DLD1 (cell line): ENCODE results near the gene ITGA1.
"Not testable (repeated sequence)": the region's sequence is repeated elsewhere in the genome, so short reads cannot be mapped to it uniquely, and the experiment has no call there.

Source experiments
- in situ Hi-C: cut with HindIII; loops from 2 replicates; pipeline ENCODE4 v1.10.0; 2017; ENCODE audit warnings: low sequenced_read_pairs

The ITGA1 gene

DNA sequence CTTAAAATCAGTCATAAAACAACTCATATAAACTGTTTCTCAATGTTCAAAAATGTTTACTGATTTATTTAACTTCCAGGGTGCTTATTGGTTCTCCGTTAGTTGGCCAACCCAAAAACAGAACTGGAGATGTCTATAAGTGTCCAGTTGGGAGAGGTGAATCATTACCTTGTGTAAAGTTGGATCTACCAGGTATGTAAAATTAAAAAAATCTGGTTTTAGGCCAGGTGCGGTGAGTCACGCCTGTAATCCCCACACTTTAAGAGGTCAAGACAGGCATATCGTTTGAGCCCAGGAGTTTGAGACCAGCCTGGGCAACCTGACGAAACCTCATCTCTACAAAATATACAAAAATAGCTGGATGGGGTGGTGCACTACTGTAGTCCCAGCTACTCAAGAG is 73.7 kb downstream of the ITGA1 start:
- in situ Hi-C loops: no loop called here

DNA sequence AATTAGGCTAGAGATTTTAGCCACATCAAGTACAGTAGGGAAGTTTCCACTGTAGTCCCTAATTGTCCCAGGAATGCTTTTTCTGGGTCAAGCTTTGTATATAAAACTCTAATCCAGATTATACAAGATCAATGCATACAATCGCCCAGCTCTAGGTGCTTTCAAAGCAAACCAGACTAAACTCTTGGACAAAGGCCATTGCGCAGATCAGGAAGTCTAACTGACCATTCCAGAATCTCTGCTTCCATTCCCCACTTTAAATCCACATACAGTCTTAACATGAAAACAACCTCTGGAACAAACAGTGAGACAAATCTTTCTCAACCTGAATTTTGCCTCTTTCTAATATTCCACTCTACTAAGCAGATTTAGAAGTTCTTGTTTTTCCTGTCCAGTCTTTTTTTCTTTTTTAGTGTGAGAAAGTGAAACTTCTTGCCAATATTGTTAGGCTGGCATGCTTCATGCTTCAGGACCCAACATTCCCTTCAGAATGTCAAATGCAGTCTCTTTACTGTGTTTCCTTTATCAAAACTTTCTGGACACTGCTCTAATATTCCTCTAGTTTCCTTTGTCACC is 76.1 kb downstream of the ITGA1 start:
- in situ Hi-C loops: no loop called here

DNA sequence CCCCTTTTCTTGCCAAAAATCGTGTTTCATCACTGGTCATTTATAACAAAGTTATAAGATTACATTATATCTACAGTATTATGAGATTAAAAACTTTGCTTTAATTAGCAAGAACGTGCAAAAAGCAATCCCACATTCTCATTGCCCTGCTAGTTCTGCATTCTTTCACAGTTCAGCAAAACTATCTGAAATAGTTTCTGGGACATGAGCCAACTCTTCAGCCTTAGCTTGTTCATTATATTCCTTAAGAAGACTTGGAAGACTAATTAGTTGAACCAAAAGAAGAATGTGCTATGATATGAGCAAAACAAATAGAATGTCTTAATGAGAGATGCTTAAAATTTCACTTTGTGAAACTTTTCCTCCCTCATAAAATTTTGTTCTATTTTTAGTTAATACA is 76.7 kb downstream of the ITGA1 start:
- in situ Hi-C loops: no loop called here

DNA sequence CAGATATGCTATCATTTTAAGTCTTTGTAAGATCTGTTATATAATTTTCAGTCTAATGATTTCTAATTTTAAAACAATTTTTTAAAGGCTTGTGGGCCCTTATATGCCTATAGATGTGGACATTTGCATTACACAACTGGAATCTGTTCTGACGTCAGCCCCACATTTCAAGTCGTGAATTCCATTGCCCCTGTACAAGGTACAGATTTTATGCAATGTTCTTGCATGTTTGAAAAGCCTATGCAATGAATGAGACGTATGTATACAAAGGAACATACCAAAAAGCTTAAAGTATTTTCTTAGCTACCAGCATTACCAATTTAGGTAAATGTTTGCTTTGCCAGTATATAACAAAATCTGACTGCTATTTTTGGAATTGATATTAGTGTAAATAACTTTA is 77.2 kb downstream of the ITGA1 start:
- in situ Hi-C loops: no loop called here

DNA sequence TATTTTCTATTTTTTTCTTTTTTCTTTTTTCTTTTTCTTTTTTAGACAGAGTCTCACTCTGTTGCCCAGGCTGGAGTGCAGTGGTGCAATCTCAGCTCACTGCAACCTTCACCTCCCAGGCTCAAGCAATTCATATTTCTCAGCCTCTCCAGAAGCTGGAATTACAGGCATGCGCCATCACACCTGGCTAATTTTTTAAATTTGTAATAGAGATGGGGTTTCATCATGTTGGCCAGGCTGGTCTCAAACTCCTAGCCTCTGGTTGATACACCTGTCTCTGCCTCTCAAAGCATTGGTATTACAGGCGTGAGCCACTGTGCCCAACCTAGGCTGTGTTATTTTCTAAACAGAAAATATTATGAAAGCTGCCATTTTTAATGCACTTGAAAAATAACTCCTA is 78.3 kb downstream of the ITGA1 start:
- in situ Hi-C loops: not testable (repeated sequence)

DNA sequence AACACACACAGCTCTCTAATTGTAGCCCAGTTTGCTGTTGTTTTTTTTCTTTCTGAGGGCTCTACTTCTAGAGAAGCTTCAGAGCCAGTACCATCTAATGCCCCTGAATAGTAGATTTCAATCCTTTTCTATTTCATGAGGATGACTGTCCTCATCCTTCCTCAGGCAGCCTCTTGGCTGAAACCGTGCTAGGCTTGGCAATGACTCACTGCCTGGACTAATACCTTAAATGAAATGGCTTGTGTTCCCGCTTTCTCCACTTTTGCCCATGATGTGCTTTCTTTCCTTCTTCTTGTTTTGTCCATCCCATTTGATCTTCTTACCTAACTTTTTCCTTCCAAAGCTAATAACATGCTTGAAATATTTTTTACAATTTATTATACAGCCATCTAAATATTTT is 80.1 kb downstream of the ITGA1 start:
- in situ Hi-C loops: no loop called here

DNA sequence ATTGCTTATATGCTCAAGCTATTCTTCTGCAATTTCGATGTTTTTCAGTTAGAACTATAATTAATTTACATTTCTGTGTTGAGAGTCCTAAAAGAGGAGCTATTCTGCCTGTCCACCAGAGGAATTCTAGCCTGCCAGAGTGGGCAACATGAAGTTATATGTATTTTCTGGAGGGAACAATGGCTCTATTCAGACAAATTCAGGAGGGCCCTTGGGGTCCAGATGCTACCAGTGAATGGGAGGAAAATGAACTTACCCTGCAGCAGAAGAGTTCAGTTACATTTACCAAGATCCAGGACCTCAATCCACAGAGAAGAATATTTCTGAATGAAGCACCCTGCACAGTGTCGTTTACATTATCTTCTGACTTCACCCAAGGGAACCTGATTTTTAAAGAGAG is 80.7 kb downstream of the ITGA1 start:
- in situ Hi-C loops: no loop called here

DNA sequence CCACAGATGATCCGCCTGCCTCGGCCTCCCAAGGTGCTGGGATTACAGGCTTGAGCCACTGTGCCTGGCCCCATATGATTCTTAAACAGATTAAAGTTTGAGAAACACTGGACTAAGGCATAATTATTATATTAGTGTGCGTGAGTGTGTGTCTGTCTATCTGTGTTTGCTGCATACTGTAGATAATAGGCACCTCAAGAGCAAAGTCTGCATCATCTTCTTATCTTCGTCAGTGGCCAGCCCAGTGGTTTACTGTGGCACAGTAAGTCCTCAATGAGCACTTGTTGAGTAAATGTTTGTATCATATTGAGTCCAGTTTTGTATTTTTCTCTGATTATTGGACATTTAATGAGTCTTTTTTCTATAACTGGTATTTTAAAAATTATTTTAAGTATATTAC is 81.7 kb downstream of the ITGA1 start:
- in situ Hi-C loops: no loop called here

DNA sequence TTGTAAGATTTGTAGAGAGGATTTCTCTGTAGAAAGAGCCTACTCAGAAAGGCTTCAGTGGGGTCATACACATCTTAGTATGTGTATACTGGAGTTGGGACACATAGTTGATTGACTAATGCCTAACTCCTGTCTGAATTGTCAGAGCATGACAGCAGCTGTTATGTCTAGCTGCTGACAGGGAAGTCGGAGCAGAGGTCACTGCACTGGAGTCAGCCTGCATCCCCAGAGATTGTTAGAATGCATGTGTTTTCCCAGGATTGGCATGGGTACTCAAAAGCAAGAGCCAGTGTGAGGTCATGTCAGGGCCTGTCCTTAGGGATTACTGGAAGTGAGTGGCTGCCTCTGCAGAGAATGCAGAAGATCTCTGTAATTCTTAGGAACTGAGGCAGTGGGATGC is 82.7 kb downstream of the ITGA1 start:
- in situ Hi-C loops: no loop called here

DNA sequence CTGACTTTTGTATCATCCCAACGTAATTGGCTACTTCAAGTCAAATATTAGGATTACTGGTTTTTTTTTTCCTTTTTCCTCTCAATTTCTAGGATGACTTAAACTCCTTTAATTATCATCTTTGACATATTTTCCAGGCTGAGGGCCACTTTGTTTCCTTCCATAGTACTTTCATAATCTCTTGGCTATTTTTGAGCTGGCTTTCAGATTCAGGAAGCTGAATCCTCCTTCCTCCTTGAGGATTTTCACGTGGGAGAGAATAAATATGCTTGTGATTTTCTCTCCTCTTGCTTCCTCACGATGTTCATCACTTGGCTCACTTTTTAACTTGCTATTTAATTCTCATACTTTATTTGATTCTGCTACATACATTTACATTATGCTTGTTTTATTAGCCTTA is 88.1 kb downstream of the ITGA1 start:
- in situ Hi-C loops: no loop called here

DNA sequence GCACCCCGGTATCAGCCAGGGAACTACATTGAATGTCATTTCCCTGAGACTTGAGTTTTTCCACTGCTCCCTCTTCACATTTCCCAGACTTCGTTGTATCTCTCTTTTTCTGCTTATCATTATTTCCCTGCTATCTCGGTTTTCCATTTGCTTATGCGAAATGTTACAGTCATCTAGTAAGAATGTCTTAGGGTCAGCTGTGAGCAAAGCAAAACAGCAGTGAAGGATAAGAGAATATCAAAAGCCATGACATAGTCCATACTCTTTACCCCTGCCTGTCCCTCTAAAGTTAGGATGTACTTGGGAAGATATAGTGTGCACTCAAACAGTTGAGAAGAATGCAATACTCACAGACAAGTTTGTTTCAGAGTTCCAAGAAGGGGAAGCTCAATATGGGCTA is 88.7 kb downstream of the ITGA1 start:
- in situ Hi-C loops: no loop called here

DNA sequence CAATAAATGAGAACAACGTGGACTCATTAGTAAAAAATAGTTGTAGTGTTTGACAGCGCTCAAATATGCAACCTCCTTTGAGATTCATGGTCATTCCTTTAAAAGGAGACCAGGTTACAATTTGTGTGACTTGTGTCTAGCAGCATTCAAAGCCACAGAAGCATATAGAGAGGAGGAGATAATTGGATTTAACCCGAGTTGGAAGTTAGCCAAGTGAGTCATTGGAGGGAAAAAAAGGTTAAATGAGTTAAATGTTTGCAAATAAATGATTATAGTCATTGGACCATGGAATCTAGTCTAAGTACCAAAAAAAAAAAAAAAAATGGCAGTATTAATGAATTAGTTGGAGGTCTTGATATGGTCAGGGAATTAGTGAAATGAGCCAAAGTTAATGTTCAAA is 90.9 kb downstream of the ITGA1 start:
- in situ Hi-C loops: no loop called here

DNA sequence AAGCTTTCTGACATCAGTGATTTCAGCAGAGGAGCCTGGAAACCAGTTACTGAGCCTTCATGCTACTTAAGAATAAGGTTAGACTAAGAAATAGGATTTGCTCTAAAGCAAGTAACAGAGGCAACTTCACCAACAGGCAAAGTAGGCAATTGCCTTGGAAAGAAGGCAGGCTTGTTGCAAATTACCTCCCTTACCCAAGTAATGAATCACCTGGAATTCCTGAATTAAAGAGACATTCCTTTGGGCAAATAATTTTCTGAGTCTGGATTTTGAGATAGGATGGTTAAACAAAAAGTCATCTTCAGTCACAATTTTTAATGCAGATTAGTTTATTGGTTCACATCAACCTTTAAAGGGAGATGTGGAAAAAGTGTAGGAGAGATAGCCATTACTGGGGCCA is 92.8 kb downstream of the ITGA1 start:
- in situ Hi-C loops: no loop called here

DNA sequence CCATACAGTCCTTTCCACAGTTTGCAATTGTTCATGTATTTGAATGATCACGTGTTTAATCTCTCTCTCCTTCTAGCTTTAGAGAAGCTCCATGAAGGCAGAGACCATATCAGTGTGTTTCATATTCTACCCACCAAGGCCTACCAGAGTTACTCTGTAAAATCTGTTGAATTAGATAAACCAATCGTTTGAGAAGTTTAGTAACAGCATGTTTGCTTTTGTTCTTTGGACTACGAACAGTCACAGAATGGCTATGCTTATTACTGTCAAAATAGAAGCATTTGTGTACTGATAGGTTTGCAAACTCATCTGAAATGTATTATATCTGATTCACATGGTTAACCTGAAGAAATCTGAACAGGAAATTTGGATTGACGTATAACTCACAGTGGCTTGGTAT is 93.8 kb downstream of the ITGA1 start:
- in situ Hi-C loops: no loop called here

DNA sequence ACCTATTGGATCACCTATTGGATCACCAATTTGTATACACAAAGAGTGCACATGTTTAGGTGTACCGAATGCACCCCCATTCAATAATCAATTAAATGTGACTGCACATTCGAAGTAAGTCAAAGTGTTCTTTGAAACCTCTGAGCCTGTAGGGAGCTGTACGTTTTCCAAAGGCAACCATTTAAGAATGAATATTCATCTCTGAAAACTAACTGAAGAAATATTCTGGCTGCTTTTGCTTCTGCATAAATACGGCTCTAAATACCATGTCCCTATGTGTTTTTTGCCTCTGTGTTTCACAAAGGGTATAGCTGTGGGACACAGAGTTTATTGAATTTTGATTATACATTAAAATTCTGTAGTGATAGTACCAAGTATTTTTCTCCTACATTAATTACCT is 95.4 kb downstream of the ITGA1 start:
- in situ Hi-C loops: no loop called here

DNA sequence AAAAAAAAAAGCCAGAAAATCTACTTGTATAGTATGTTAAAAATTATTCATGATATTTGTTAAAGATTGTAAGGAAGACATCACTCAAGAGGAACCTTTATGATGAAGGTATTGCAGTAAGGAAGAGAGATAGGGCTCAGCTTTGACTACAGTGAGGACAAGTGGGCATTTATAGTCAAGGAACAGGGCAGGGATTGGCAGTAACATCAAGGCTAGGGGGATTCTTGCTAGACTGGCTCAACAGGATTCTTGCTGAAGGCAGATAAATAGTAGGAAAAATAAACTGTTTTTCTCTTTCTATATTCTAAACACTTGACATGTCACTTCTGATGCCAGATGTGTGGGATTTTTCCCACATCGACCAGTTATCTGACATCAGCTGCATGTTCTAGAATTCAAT is 96.7 kb downstream of the ITGA1 start:
- in situ Hi-C loops: no loop called here

DNA sequence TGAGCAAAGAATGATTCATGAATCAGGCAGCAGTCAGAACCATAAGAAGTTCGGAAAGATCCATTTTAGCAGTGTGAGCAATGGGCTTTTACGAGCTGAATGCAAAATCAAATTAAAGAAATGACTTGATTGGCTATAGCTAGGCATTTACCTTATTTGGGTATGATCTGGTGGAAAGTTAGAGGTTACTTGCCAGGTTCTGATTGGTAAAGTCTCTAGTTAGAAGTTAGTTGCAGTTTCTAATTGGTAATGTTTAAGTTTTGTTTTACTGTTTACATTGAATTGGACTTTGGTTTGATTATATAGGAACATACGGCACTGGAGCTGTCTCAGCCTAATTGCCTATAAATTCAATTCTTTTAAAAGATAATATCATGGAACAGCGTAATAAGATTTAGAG is 97.9 kb downstream of the ITGA1 start:
- in situ Hi-C loops: no loop called here

DNA sequence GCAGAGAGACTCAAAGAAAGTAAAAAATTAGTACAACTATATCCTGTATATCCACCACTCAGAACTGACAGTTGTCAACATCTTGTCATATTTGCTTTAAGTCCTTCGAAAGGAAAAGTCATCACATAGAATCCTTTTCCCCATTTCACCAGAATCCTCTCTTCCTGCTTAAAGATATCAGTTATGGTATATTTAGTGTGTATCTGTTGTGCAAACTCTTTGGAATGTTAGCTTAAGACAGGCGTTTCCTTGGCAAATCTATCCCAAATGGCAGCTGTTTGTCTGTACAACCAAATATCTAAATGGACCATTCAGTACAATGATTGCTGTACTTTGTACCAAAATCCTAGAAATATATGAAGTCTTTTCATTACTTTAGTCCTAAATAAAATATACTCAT is 98.5 kb downstream of the ITGA1 start:
- in situ Hi-C loops: no loop called here

DNA sequence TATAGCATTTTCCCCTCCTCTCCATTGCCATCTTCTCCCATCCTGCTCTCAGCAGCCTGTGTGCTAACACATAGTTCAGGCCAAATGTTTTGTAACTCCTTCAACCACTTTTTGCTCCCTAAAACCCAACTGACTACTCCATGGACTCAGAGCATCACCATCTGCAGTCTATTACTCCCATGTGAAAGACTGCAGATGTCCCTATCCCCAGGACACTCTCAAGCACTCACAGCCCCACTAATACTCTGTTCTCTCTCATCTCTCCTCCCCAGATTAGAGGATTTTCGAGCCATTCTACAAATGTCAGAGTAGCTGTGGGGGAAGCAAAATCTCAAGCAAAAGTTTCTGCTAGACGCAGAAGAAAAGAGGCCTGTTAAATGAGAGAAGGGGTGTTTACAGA is 99.3 kb downstream of the ITGA1 start:
- in situ Hi-C loops: no loop called here

DNA sequence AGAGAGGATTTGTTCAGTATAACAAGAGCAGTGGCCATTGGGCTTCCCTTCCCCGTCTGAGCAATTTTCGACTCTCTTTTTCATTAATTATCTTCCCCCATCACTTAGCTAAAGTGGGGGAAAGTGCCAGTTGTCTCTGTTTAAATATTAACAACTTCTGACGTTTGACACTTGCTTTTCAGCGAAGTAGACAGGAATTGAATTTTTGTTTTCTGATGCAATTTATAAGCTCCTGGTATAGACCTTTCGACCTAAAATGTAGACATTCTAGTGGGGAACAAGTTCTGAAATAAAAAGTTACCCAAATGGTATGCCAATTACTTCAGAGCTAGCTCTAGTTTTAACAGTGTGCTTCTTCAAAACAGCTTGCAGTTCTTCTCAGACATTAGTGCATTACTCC is 100.6 kb downstream of the ITGA1 start:
- in situ Hi-C loops: no loop called here

DNA sequence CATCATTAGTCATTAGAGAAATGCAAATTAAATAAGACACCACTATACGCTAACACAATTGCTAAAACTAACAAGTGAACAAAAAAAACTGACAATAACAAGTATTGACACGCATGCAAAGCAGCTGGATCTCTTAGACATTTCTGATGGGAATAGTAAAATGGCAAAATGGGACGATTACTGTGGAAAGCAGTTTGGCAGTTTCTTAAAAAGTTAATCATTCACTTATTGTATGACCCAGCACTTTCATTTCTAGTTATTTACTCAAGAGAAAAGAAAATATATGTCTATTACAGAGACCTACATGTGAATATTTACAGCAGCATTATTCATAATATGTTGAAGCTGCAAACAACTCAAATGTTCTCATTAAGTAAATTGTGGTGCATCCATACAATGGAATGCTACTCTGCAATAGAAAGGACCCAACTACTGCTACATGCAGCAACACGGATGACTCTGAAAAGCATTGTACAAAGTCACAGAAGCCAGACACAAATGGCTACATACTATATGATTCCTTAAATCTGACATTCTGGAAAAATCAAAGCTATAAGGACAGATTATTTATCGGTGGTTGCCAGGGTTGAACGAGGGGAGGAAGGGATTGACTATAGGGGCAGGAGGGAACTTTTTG is 104.6 kb downstream of the ITGA1 start:
- in situ Hi-C loops: no loop called here

DNA sequence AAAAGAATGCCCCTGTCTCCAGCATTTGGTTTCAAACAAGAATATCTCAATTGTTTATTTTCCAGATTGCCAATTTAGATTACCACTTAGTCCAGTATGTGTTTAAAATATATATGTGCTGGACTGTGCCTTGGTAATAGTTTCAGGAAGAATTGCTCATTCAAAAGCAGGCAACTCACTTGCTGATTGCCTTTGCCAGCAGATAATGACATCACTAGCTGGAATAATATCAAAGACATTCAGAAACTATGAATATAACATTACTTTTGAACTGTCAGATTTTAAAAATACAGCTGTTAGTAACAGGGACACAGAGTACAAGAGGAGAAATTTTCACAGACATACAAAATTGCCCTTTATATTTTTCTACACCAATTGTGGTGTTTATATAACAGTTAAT is 105.4 kb downstream of the ITGA1 start:
- in situ Hi-C loops: no loop called here

DNA sequence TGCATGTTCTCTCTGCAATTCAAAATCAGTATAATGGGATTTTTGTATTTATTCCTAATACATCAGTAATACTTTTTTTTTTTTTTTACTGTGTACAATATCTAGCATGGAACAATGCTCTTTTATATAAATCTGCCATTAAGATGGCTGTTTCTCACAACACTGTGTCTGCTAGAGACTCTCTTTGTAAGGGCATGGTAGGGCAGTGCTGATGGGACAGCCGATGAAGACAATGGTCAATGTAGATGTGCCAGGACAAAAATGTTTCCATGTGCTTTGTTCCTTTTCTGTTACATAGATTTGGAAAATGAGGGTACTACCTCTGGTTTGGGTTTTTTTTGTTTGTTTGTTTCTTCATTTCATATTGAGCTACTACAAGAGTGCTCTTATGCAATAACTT is 106.1 kb downstream of the ITGA1 start:
- in situ Hi-C loops: no loop called here
